H1 (cell line): Measurements from ENCODE around the gene GMIP. TPM values are rescaled to one million over a fixed set of nuclear protein-coding genes. Genes with fewer than 3 reads are reported as not detected.

Source experiments
- CEBPB ChIP-seq: IDR thresholded peaks from 2 replicates; pipeline ENCODE4 v1.6.1; 2012; ENCODE audit warnings: low read depth, low read length
- CHD2 ChIP-seq: IDR thresholded peaks from 2 replicates; pipeline ENCODE4 v1.6.1; 2012; ENCODE audit warnings: low read length, improper control_type of control experiment
- HDAC6 ChIP-seq: IDR thresholded peaks from one replicate; pipeline ENCODE4 v1.7.1; 2012; ENCODE audit warnings: low read depth, mild to moderate bottlenecking, inconsistent platforms, low read length, moderate library complexity
- POLR2A ChIP-seq, 2 experiments: IDR thresholded peaks; 1 replicate in 1 of 2; 2 replicates in 1 of 2; pipeline ENCODE4 v1.6.1; 2011; ENCODE audit warnings: low read depth in 2 of 2, low read length in 2 of 2, mild to moderate bottlenecking in 2 of 2; ENCODE audit errors: control extremely low read depth in 1 of 2
- POU5F1 ChIP-seq: IDR thresholded peaks from 2 replicates; pipeline ENCODE4 v1.6.1; 2011; ENCODE audit warnings: low read depth, mild to moderate bottlenecking, low read length, moderate library complexity
- SIX5 ChIP-seq: IDR thresholded peaks from 2 replicates; pipeline ENCODE4 v1.6.1; 2011; ENCODE audit warnings: mild to moderate bottlenecking, low read depth, low read length
- SRF ChIP-seq: IDR thresholded peaks from 2 replicates; pipeline ENCODE4 v1.6.1; 2011; ENCODE audit warnings: mild to moderate bottlenecking, low read depth, low read length, moderate library complexity
- polyA plus RNA-seq, 7 experiments: library from polyadenylated mRNA; depleted of rRNA in 3 of 7; stranded (reverse) in 5 of 7; unstranded in 2 of 7; fragments of >200 nt in 5 of 7; fragments of 200-250 nt in 2 of 7; gene quantifications; 1 replicate in 5 of 7; 2 replicates in 1 of 7; 4 replicates in 1 of 7; pipeline versions ENCODE4 v1.2.1 to v1.2.3, GENCODE V29; 2011 to 2013; ENCODE audit warnings: missing spikeins in 2 of 7, mixed read lengths in 2 of 7
- total RNA-seq: library from RNA; stranded (reverse); fragmentation: NEBNext Ultra II Directional; extraction: Animal tissue kit (Norgen Biotek cat#: 25700); gene quantifications from 2 replicates; pipeline ENCODE4 v1.2.1, GENCODE V29; 2021
- TF ChIP-seq, protein P1 (sequence below): fragments of 300-600 bp; sonication (generic); IDR thresholded peaks from 2 replicates; pipeline ENCODE4 v1.7.1; 2012; ENCODE audit warnings: low read length, moderate library complexity, mild to moderate bottlenecking, inconsistent platforms; ENCODE audit not compliant: insufficient replicate concordance
- TF ChIP-seq, protein P2 (sequence below): IDR thresholded peaks from 2 replicates; pipeline ENCODE4 v1.6.1; 2011; ENCODE audit warnings: low read depth, mild to moderate bottlenecking, low read length; ENCODE audit not compliant: insufficient read depth
- TF ChIP-seq, protein P3 (sequence below): IDR thresholded peaks from 2 replicates; pipeline ENCODE4 v1.6.1; 2012; ENCODE audit warnings: low read length, inconsistent platforms

The GMIP gene
- total and polyA plus RNA-seq, 2 of the 8 experiments (the other 6 are each of a cell fraction or from before 2014, with no cell fraction given) = 5.7 to 18.1 TPM

DNA sequence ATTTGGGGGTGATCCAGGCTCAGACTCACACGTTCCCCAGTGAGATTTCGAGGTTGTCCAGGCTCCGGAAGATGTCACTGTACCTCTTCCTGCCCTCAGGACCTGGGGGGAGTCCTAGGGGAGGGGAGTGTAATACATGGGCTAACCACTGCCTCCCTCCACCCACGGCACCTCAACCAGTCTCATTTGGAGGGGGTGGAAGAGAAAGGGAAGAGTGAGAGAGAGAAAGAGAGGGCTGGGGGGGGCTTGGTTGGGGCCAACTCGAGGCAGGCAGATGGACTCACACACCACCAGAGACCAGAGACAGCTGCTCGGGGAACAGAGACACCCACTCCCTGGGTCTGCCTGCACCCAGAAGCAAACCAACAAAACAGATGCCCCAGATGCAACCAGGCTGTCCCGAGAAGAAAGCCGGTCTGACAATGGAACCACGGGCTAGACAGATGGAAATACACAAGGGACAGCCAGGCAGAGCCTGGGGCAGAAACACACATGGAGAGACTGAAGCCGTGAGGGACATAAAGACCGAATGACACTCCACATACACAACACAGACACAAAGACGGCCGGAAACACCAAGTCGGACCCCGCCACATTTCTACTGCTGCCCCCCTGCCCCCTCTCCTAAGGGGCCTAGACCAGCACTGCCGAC lies 825 bp downstream of the GMIP start (continued):
- TF ChIP-seq, protein P1, sequence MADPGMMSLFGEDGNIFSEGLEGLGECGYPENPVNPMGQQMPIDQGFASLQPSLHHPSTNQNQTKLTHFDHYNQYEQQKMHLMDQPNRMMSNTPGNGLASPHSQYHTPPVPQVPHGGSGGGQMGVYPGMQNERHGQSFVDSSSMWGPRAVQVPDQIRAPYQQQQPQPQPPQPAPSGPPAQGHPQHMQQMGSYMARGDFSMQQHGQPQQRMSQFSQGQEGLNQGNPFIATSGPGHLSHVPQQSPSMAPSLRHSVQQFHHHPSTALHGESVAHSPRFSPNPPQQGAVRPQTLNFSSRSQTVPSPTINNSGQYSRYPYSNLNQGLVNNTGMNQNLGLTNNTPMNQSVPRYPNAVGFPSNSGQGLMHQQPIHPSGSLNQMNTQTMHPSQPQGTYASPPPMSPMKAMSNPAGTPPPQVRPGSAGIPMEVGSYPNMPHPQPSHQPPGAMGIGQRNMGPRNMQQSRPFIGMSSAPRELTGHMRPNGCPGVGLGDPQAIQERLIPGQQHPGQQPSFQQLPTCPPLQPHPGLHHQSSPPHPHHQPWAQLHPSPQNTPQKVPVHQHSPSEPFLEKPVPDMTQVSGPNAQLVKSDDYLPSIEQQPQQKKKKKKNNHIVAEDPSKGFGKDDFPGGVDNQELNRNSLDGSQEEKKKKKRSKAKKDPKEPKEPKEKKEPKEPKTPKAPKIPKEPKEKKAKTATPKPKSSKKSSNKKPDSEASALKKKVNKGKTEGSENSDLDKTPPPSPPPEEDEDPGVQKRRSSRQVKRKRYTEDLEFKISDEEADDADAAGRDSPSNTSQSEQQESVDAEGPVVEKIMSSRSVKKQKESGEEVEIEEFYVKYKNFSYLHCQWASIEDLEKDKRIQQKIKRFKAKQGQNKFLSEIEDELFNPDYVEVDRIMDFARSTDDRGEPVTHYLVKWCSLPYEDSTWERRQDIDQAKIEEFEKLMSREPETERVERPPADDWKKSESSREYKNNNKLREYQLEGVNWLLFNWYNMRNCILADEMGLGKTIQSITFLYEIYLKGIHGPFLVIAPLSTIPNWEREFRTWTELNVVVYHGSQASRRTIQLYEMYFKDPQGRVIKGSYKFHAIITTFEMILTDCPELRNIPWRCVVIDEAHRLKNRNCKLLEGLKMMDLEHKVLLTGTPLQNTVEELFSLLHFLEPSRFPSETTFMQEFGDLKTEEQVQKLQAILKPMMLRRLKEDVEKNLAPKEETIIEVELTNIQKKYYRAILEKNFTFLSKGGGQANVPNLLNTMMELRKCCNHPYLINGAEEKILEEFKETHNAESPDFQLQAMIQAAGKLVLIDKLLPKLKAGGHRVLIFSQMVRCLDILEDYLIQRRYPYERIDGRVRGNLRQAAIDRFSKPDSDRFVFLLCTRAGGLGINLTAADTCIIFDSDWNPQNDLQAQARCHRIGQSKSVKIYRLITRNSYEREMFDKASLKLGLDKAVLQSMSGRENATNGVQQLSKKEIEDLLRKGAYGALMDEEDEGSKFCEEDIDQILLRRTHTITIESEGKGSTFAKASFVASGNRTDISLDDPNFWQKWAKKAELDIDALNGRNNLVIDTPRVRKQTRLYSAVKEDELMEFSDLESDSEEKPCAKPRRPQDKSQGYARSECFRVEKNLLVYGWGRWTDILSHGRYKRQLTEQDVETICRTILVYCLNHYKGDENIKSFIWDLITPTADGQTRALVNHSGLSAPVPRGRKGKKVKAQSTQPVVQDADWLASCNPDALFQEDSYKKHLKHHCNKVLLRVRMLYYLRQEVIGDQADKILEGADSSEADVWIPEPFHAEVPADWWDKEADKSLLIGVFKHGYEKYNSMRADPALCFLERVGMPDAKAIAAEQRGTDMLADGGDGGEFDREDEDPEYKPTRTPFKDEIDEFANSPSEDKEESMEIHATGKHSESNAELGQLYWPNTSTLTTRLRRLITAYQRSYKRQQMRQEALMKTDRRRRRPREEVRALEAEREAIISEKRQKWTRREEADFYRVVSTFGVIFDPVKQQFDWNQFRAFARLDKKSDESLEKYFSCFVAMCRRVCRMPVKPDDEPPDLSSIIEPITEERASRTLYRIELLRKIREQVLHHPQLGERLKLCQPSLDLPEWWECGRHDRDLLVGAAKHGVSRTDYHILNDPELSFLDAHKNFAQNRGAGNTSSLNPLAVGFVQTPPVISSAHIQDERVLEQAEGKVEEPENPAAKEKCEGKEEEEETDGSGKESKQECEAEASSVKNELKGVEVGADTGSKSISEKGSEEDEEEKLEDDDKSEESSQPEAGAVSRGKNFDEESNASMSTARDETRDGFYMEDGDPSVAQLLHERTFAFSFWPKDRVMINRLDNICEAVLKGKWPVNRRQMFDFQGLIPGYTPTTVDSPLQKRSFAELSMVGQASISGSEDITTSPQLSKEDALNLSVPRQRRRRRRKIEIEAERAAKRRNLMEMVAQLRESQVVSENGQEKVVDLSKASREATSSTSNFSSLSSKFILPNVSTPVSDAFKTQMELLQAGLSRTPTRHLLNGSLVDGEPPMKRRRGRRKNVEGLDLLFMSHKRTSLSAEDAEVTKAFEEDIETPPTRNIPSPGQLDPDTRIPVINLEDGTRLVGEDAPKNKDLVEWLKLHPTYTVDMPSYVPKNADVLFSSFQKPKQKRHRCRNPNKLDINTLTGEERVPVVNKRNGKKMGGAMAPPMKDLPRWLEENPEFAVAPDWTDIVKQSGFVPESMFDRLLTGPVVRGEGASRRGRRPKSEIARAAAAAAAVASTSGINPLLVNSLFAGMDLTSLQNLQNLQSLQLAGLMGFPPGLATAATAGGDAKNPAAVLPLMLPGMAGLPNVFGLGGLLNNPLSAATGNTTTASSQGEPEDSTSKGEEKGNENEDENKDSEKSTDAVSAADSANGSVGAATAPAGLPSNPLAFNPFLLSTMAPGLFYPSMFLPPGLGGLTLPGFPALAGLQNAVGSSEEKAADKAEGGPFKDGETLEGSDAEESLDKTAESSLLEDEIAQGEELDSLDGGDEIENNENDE = no peak
- TF ChIP-seq POU5F1 = no peak
- TF ChIP-seq, protein P2, sequence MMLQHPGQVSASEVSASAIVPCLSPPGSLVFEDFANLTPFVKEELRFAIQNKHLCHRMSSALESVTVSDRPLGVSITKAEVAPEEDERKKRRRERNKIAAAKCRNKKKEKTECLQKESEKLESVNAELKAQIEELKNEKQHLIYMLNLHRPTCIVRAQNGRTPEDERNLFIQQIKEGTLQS = no peak
- TF ChIP-seq CEBPB = no peak
- TF ChIP-seq POLR2A (IDR thresholded peaks at IDR 0.05; ENCODE audit: control extremely low read depth in 1 of 2, low read depth in 2 of 2, low read length in 2 of 2) = no peak
- TF ChIP-seq HDAC6 = no peak
- TF ChIP-seq, protein P3, sequence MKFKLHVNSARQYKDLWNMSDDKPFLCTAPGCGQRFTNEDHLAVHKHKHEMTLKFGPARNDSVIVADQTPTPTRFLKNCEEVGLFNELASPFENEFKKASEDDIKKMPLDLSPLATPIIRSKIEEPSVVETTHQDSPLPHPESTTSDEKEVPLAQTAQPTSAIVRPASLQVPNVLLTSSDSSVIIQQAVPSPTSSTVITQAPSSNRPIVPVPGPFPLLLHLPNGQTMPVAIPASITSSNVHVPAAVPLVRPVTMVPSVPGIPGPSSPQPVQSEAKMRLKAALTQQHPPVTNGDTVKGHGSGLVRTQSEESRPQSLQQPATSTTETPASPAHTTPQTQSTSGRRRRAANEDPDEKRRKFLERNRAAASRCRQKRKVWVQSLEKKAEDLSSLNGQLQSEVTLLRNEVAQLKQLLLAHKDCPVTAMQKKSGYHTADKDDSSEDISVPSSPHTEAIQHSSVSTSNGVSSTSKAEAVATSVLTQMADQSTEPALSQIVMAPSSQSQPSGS = no peak
- no peak for TF ChIP-seq SRF
- TF ChIP-seq SIX5 = no peak
- TF ChIP-seq CHD2 = no peak
